Coronary artery (tissue), 2 donors: ENCODE data around the gene CNNM2.
A peak's percentile ranks its signal among the peaks of the same experiment; 100 is the strongest.
"Not testable (repeated sequence)": the region's sequence is repeated elsewhere in the genome, so short reads cannot be mapped to it uniquely, and the experiment has no call there.

ENCODE experiments used
- DNase-seq: peaks from one replicate; pipeline ENCODE4 v3.0.0-alpha.2; 2017; ENCODE audit warnings: low spot score
- H3K27ac ChIP-seq, 2 donors: fragments of 200-600 bp; sonication (generic); one replicate each; pipeline ENCODE4 v1.5.1; 2016 to 2019
- H3K4me3 ChIP-seq: fragments of 200-600 bp; sonication (generic); 2 replicates; pipeline ENCODE4 v1.5.1; 2016; ENCODE audit warnings: mild to moderate bottlenecking, moderate library complexity
- TF ChIP-seq, protein P1 (sequence below): fragments of 200-600 bp; sonication (generic); IDR thresholded peaks from one replicate; pipeline ENCODE4 v1.5.1; 2019; ENCODE audit warnings: antibody characterized with exemption

The CNNM2 gene

DNA sequence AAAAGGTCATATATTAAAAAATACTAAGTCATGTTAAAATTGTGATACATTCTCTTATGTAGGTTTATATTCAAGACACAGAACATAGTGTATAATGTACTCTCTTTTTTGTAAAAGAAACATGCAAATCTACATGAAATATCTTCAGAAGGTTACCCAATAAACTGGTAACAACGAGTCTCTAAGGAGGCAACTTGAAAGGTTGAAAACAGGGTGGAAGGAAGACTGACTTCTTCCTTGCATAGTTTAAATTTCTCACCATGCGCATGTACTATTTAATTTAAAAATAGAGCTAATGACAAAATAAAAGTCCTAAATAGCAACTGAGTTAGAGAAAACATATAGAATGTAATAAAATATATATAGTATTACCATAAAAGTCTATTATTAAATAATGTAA is 142.5 kb downstream of the CNNM2 start:
- TF ChIP-seq, protein P1, sequence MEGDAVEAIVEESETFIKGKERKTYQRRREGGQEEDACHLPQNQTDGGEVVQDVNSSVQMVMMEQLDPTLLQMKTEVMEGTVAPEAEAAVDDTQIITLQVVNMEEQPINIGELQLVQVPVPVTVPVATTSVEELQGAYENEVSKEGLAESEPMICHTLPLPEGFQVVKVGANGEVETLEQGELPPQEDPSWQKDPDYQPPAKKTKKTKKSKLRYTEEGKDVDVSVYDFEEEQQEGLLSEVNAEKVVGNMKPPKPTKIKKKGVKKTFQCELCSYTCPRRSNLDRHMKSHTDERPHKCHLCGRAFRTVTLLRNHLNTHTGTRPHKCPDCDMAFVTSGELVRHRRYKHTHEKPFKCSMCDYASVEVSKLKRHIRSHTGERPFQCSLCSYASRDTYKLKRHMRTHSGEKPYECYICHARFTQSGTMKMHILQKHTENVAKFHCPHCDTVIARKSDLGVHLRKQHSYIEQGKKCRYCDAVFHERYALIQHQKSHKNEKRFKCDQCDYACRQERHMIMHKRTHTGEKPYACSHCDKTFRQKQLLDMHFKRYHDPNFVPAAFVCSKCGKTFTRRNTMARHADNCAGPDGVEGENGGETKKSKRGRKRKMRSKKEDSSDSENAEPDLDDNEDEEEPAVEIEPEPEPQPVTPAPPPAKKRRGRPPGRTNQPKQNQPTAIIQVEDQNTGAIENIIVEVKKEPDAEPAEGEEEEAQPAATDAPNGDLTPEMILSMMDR: no peak
- no peak for DNase-seq
- H3K4me3 ChIP-seq: no peak overlapping the region
- no peak overlapping the region for H3K27ac ChIP-seq

DNA sequence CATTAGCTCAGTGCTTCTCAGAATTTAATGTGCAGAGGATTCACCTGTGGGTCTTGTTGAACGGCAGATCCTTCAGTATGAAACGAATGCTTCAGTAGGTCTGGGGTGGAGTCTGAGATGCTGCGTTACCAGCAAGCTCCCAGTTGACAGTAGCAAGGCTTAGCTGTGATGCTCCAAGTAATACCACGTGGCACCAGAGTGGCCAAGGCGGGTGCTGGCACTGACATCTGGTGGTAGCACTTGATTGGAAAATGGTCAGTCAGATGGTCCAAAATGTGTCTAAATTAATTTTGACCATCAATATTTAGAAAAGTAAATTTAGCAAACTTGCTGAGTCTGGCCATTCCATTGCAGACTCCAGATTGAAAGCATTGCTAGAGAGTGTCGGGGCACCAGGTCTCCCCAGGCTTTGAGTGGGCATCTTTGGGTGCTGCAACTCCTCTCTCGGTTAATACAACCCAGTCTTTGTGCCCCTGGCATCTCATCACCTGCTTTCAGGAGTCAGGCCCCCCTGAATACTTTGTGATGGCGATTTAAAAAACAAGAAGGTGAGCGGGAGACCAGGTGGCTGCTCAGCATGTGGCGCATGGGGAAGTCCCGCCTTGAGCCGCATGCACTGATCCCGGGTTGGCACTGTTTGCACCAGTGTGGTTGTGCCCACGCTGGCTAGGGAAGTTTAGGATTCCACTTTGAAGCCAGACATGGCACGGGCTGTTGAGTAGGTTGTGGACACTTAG is 144.9 kb downstream of the CNNM2 start:
- TF ChIP-seq, protein P1: no peak
- peak overlapping the region in 1 of 2 donors; percentile 50 for H3K27ac ChIP-seq
- no peak for DNase-seq

DNA sequence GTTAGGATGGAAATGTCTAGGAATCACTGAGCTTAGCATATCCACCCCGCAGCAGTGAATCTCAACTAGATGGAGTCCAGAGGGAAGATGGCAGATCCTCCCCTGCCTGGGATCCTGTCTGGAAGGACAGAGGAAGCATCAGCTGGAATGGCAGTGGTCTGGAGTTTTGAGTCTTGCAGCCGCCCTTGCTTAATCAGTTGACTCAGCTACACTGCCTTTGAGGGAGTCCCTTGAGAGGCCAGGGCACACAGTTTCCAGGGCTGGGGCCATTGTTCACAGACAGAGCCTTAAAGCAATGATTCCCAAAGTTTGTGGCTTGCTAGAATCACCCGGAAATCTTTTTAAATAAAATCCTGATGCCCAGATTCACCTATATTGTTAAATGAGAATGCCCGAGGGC is 146.9 kb downstream of the CNNM2 start:
- TF ChIP-seq, protein P1: no peak
- DNase-seq: no peak

More for the DNA sequence above, 144.9 kb downstream of the CNNM2 start:
- H3K4me3 ChIP-seq: no peak overlapping the region

DNA sequence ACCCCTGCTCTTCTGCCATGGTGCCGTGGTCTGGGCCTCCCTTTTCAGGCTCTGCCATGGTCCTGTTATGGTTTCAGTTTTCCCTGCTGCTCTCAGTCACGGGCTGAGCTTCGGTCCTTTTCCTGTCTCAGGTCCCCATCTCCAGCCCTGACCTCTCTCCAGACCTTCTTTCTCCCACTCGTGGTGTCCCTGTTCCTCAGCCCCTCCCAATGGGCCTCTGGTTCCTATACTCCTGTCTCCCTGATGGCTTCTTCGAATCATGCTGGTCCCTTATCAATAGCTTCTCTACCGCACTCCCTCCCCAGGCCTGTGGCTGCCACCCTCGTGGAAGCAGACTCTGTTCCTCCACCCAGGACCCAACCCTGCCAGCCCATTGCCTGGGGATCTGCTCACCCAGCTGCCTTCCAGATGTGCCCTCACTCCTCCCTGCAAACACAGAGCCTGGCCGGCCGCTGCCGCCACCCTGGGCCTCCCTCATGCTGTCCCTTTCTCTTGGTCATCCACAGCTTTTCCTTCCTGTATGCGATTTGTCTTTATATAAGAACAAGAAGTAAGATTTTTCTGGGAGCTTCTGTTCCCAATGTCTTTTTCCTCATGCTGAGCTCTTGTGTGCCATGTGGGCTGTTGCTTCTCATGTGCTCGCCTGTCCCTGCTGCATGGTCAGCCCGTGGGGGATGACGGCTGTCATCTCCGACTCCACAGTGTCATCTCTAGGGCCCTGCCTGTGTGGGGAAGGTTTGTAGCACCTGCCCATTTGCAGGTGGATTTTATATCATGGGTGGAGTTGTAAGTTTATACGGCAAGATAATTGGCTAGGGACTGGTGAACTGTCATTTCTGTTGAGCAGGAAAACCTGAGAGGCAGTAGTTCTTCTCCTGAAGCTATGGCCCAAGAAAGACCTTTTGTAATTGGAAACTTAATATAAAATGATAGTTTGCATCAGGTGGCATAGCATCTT is 148.3 kb downstream of the CNNM2 start:
- DNase-seq: no peak
- Histone ChIP-seq H3K4me3 (no peak overlapping the region), H3K27ac (peak overlapping the region in 1 of 2 donors; percentile 31)
- TF ChIP-seq, protein P1: no peak

More for the DNA sequence above, 146.9 kb downstream of the CNNM2 start:
- Histone ChIP-seq H3K4me3 (no peak overlapping the region), H3K27ac (no peak overlapping the region)

DNA sequence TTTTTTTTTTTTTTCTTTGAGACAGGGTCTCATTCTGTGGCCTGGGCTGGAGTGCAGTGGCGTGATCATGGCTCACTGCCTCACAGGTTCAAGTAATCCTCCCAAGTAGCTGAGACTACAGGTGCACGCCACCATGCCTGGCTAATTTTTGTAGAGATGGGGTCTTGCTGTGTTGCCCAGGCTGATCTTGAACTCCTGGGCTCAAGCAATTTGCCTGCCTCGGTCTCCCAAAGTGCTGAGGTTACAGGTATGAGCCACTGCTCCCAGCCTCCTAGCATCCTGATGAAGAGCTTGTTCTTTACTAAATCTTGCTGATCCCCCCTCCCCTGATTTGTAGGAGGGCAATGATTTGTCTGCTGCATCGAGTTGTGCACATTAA is 149.0 kb downstream of the CNNM2 start:
- DNase-seq, H3K4me3 ChIP-seq: not testable (repeated sequence)
- H3K27ac ChIP-seq: peak overlapping the region in 1 of 2 donors; percentile 25

DNA sequence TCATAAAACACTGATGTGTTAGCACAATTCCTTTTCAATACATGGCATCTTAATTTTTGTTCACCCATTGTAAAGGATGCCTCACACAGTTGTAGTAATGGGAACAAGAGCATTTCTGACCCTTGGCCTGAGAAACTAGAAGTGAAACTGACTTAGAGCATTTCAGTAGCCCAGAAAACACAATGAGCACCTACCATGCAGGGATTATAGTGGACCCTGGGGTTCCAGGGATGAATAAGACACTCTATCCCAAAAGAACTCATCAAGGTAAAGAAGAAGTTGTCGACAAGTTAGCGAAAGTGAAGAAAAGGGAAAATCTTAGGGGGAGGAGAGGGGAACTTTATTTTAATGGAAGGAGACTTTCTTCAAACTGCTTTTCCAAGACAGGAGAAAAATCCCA is 149.4 kb downstream of the CNNM2 start:
- DNase-seq: no peak
- TF ChIP-seq, protein P1: no peak
- Histone ChIP-seq H3K4me3 (no peak overlapping the region), H3K27ac (peak overlapping the region in 1 of 2 donors; percentile 25)

DNA sequence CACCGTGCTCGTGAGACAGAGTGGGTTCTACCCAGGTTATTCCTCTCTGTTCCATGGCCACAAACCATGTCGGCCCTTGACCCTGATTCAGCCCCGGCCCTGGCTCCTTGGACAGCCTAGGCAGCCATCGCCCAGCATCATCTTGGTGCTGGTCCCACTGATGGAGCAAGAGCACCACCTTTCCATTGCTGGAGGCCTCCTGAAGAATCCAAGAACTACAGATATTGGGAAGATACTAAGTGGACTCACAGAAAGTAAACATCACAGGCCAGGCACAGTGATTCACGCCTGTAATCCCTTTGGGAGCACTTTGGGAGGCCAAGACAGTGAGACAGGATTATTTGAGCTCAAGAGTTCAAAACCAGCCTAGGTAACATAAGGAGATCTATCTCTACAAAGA is 149.9 kb downstream of the CNNM2 start:
- Histone ChIP-seq H3K27ac (peak overlapping the region in 1 of 2 donors; percentile 25), H3K4me3 (no peak overlapping the region)
- TF ChIP-seq, protein P1: no peak
- no peak for DNase-seq
